Measurements from ENCODE around the gene PTK7. TPM values are rescaled to one million over a fixed set of nuclear protein-coding genes. Genes with fewer than 3 reads are reported as not detected.
"Not testable (repeated sequence)": the region's sequence is repeated elsewhere in the genome, so short reads cannot be mapped to it uniquely, and the experiment has no call there.

Gene PTK7
- total RNA-seq, 6 donors from 2014 or later, result 68.6 to 180 (median 89.4) TPM

DNA sequence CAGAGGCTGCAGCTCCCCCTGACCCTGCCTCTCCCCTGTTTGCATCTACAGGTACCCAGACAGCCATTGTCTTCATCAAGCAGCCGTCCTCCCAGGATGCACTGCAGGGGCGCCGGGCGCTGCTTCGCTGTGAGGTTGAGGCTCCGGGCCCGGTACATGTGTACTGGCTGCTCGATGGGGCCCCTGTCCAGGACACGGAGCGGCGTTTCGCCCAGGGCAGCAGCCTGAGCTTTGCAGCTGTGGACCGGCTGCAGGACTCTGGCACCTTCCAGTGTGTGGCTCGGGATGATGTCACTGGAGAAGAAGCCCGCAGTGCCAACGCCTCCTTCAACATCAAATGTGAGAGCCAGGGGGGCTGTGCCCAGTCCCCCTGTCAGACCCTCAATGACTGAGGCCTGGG, 52.8 kb downstream of the PTK7 start:
- no peak for ATAC-seq (ENCODE audit: low FRiP score in 2 of 2)
- Histone ChIP-seq H3K36me3 (peaks cover 0 to 7% (median 3%) of the 10 kb centered on the region in 4 donors), H3K4me1 (peaks cover 10 to 28% (median 15%) of the 10 kb centered on the region in 4 donors), H3K27ac (no peak overlapping the region), H3K27me3 (no peaks in the 10 kb centered on the region), H3K4me3 (no peak overlapping the region), H3K9me3 (no peaks in the 10 kb centered on the region)
- TF ChIP-seq POLR2AphosphoS5 (IDR thresholded peaks at IDR 0.05), result no peak
- TF ChIP-seq EP300 (IDR thresholded peaks at IDR 0.05), result no peak
- TF ChIP-seq, protein P1, sequence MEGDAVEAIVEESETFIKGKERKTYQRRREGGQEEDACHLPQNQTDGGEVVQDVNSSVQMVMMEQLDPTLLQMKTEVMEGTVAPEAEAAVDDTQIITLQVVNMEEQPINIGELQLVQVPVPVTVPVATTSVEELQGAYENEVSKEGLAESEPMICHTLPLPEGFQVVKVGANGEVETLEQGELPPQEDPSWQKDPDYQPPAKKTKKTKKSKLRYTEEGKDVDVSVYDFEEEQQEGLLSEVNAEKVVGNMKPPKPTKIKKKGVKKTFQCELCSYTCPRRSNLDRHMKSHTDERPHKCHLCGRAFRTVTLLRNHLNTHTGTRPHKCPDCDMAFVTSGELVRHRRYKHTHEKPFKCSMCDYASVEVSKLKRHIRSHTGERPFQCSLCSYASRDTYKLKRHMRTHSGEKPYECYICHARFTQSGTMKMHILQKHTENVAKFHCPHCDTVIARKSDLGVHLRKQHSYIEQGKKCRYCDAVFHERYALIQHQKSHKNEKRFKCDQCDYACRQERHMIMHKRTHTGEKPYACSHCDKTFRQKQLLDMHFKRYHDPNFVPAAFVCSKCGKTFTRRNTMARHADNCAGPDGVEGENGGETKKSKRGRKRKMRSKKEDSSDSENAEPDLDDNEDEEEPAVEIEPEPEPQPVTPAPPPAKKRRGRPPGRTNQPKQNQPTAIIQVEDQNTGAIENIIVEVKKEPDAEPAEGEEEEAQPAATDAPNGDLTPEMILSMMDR (IDR thresholded peaks at IDR 0.05), result no peak
- no peak for TF ChIP-seq POLR2A (IDR thresholded peaks at IDR 0.05)
- peak in 1 of 2 donors; percentile 78 for DNase-seq
- 83 to 86% methylated on average over 3 to 9 of the region's 16 CpGs for WGBS, 2 donors

- no peak for TF ChIP-seq EP300 (IDR thresholded peaks at IDR 0.05)
- TF ChIP-seq, protein P1 (IDR thresholded peaks at IDR 0.05), result peak in 5 of 6 experiments; percentile 15 to 57 (median 50)
- TF ChIP-seq POLR2AphosphoS5 (IDR thresholded peaks at IDR 0.05), result no peak
- no peak for TF ChIP-seq POLR2A (IDR thresholded peaks at IDR 0.05)
- DNase-seq (no peak), ATAC-seq (ENCODE audit: low FRiP score in 2 of 2) (peak in 1 of 2 donors; percentile 43)
- 36 to 39% methylated on average over 12 to 15 of the region's 15 CpGs for WGBS, 2 donors
- Histone ChIP-seq H3K36me3 (peaks cover 0 to 7% (median 3%) of the 10 kb centered on the region in 4 donors), H3K9me3 (no peaks in the 10 kb centered on the region), H3K27ac (no peak overlapping the region), H3K4me1 (peaks cover 10 to 23% (median 13%) of the 10 kb centered on the region in 4 donors), H3K4me3 (no peak overlapping the region), H3K27me3 (no peaks in the 10 kb centered on the region)
These were observed 53.5 kb downstream of the PTK7 start for GRCh38 chr6:43129434-43130194.

- 91 to 97% methylated on average over 3 to 7 of the region's 7 CpGs for WGBS, 2 donors
- ATAC-seq (ENCODE audit: low FRiP score in 2 of 2), result no peak
These were observed 54.3 kb downstream of the PTK7 start for GRCh38 chr6:43130429-43130828.

GRCh38 chr6:43131379-43131778, 55.3 kb downstream of the PTK7 start:
- WGBS, 2 donors, result 82 to 87% methylated on average over 5 of the region's 5 CpGs
- DNase-seq; ATAC-seq (ENCODE audit: low FRiP score in 2 of 2); H3K4me3 ChIP-seq; H3K9me3 ChIP-seq; H3K36me3 ChIP-seq; H3K27ac ChIP-seq; H3K27me3 ChIP-seq: not testable (repeated sequence)
- H3K4me1 ChIP-seq, result peaks cover 10 to 19% (median 13%) of the 10 kb centered on the region in 4 donors

More at GRCh38 chr6:43130429-43130828, 54.3 kb downstream of the PTK7 start:
- DNase-seq, result no peak
- H3K4me1 ChIP-seq, result peaks cover 10 to 23% (median 13%) of the 10 kb centered on the region in 4 donors
- TF ChIP-seq, protein P1 (IDR thresholded peaks at IDR 0.05), result no peak
- TF ChIP-seq POLR2AphosphoS5 (IDR thresholded peaks at IDR 0.05) (no peak), POLR2A (IDR thresholded peaks at IDR 0.05) (no peak), EP300 (IDR thresholded peaks at IDR 0.05) (no peak)
- no peaks in the 10 kb centered on the region for H3K27me3 ChIP-seq
- no peak overlapping the region for H3K27ac ChIP-seq
- no peaks in the 10 kb centered on the region for H3K9me3 ChIP-seq
- no peak overlapping the region for H3K4me3 ChIP-seq
- H3K36me3 ChIP-seq, result peaks cover 0 to 7% (median 3%) of the 10 kb centered on the region in 4 donors

DNA sequence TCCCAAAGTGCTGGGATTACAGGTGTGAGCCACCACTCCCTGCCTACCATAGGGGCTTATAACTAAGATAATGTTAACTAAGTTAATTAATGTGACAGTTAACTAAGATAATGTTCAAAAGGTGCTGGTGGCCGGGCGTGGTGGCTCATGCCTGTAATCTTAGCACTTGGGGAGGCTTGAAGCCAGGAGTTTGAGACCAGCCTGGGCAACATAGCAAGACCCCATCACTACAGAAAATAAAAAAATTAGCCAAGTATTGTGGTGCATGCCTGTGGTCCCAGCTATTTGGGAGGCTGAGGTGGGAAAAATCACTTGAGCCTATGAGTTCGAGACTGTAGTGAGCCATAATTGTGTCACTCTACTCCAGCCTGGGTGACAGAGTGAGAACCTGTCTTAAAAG, 62.2 kb downstream of the PTK7 start:
- H3K27ac ChIP-seq, result no peak overlapping the region
- no peaks in the 10 kb centered on the region for H3K27me3 ChIP-seq
- peaks cover 0 to 10% (median 0%) of the 10 kb centered on the region in 4 donors for H3K36me3 ChIP-seq
- DNase-seq (no peak), ATAC-seq (ENCODE audit: low FRiP score in 2 of 2) (no peak)
- no peaks in the 10 kb centered on the region for H3K9me3 ChIP-seq
- 99% methylated on average over 3 of the region's 3 CpGs for WGBS, 2 donors
- H3K4me1 ChIP-seq, result peaks cover 0 to 2% (median 2%) of the 10 kb centered on the region in 4 donors
- TF ChIP-seq POLR2A (IDR thresholded peaks at IDR 0.05) (no peak), EP300 (IDR thresholded peaks at IDR 0.05) (no peak), POLR2AphosphoS5 (IDR thresholded peaks at IDR 0.05) (no peak)
- TF ChIP-seq, protein P1 (IDR thresholded peaks at IDR 0.05), result no peak
- H3K4me3 ChIP-seq, result no peak overlapping the region

GRCh38 chr6:43139973-43140372, 63.9 kb downstream of the PTK7 start:
- not testable (repeated sequence) for ATAC-seq (ENCODE audit: low FRiP score in 2 of 2); H3K27me3 ChIP-seq; H3K4me3 ChIP-seq; H3K4me1 ChIP-seq; H3K9me3 ChIP-seq; H3K27ac ChIP-seq; DNase-seq
- 88 to 90% methylated on average over 11 of the region's 11 CpGs for WGBS, 2 donors
- H3K36me3 ChIP-seq, result peaks cover 0 to 10% (median 0%) of the 10 kb centered on the region in 4 donors
